Measurements from ENCODE around the gene BSPH1.
"Not testable (repeated sequence)": the region's sequence is repeated elsewhere in the genome, so short reads cannot be mapped to it uniquely, and the experiment has no call there.

GRCh38 chr19:47952132-47952531 lies 39.8 kb downstream of the BSPH1 start:
- TF ChIP-seq CTCF (conservative IDR thresholded peaks at IDR 0.05 in 1 of 2, IDR thresholded peaks at IDR 0.05 in 1 of 2; ENCODE audit: extremely low read depth in 1 of 2, insufficient read depth in 1 of 2, low read depth in 1 of 2, low read length in 2 of 2); EZH2 (IDR thresholded peaks at IDR 0.05; ENCODE audit: borderline replicate concordance, low read length): not testable (repeated sequence)
